ENCODE data around the gene SH3BP4.

SH3BP4 gene

GRCh38 chr2:235001237-235002133 lies 49.7 kb downstream of the SH3BP4 start:
- H3K36me3 ChIP-seq (ENCODE audit: control insufficient read depth, insufficient read depth, low read length) = peaks cover 79% of the 10 kb centered on the region
- H3K4me3 ChIP-seq (ENCODE audit: extremely low read depth, insufficient read depth, low read length, poor library complexity, severe bottlenecking) = no peak overlapping the region
- peak overlapping the region; percentile 87 for H3K27ac ChIP-seq (ENCODE audit: low read depth, low read length, severe bottlenecking)
- H3K4me1 ChIP-seq (ENCODE audit: control insufficient read depth, insufficient read depth, low read length, poor library complexity, severe bottlenecking) = peaks cover 81% of the 10 kb centered on the region
- no peaks in the 10 kb centered on the region for H3K9me3 ChIP-seq (ENCODE audit: control insufficient read depth, low read length)
- 85 to 86% methylated on average over 23 to 24 of the region's 25 CpGs for WGBS, 2 experiments (ENCODE audit: insufficient coverage in 2 of 2)

DNA sequence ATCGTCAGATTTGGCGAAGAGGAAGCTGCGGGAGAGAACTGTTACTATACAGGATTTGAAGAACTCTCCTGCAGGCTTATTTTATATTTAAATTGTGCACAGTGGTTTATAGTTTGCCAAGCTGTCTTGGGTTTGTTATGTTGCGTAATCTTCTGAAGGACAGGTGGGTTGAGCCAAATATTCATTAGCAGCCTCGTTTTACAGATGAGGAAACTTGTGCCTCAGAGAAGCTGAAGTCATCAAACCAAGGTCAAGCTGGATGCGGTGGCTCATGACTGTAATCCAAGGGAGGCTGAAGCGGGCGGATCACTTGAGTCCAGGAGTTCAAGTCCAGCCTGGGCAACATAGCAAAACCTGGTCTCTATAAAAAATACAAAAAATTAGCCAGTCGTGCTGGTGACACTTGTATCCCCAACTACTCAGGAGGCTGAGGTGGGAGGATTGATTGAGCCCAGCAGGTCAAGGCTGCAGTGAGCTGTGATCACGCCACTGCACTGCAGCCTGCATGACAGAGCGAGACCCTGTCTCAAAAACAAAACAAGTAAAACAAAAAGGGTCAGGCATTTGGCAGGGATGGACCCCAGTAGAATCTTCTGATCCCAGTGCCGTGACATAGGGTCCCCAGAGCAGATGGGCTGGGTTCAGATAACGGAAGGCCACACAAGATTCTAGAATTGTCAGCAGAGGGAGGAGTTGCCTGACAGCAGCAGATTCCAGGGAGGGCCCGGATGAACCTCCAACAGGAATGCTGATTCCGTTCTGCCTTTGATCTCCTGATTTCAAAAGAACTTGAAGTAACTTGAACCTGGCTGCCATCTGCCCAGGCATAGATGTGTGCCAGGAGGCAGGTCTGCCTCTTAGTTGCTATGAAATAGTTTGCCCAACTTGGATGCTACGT lies 50.6 kb downstream of the SH3BP4 start:
- H3K36me3 ChIP-seq (ENCODE audit: control insufficient read depth, insufficient read depth, low read length) = peaks cover 80% of the 10 kb centered on the region
- no peak overlapping the region for H3K27ac ChIP-seq (ENCODE audit: low read depth, low read length, severe bottlenecking)
- whole genome bisulfite sequencing, 2 experiments (ENCODE audit: insufficient coverage in 2 of 2) = 90 to 94% methylated on average over 11 of the region's 16 CpGs
- H3K4me3 ChIP-seq (ENCODE audit: extremely low read depth, insufficient read depth, low read length, poor library complexity, severe bottlenecking) = no peak overlapping the region
- no peaks in the 10 kb centered on the region for H3K9me3 ChIP-seq (ENCODE audit: control insufficient read depth, low read length)
- peaks cover 78% of the 10 kb centered on the region for H3K4me1 ChIP-seq (ENCODE audit: control insufficient read depth, insufficient read depth, low read length, poor library complexity, severe bottlenecking)

DNA sequence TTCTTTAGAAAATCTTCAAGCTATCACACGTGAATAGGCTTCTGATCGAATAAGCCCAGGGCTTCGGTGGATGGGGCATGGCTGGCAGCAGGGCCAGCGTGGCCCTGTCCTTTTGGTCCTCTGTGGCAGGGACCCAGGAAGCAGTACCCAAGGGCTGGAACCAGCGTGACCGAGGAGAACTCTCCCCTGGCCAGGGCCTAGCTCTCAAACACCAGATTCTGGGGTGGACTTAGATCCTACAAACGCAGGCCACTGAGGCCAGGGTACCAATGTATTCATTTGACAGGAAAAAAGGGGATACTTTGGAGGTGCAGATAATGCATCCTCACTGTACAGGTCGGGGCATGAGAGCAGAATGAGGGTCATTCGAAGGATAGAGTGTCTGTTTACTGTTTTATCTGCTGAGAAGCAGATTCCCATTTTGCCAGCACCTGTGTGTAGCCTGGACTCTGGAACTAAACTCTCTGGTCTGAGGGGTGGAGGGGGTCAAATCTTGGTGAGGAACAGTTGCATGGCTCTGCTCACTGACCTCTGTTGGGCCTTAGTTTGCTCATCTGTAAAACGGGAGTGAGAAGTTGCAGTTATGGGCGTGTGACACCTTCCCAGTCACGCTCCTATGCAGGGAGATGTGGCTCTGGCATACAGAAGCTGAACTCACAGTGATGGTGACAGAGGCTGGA lies 51.4 kb downstream of the SH3BP4 start:
- no peak overlapping the region for H3K27ac ChIP-seq (ENCODE audit: low read depth, low read length, severe bottlenecking)
- H3K9me3 ChIP-seq (ENCODE audit: control insufficient read depth, low read length) = no peaks in the 10 kb centered on the region
- peaks cover 77% of the 10 kb centered on the region for H3K4me1 ChIP-seq (ENCODE audit: control insufficient read depth, insufficient read depth, low read length, poor library complexity, severe bottlenecking)
- 97 to 98% methylated on average over 11 to 12 of the region's 12 CpGs for WGBS, 2 experiments (ENCODE audit: insufficient coverage in 2 of 2)
- peaks cover 84% of the 10 kb centered on the region for H3K36me3 ChIP-seq (ENCODE audit: control insufficient read depth, insufficient read depth, low read length)
- no peak overlapping the region for H3K4me3 ChIP-seq (ENCODE audit: extremely low read depth, insufficient read depth, low read length, poor library complexity, severe bottlenecking)

- peaks cover 76% of the 10 kb centered on the region for H3K4me1 ChIP-seq (ENCODE audit: control insufficient read depth, insufficient read depth, low read length, poor library complexity, severe bottlenecking)
- H3K36me3 ChIP-seq (ENCODE audit: control insufficient read depth, insufficient read depth, low read length) = peaks cover 84% of the 10 kb centered on the region
- H3K9me3 ChIP-seq (ENCODE audit: control insufficient read depth, low read length) = no peaks in the 10 kb centered on the region
- H3K4me3 ChIP-seq (ENCODE audit: extremely low read depth, insufficient read depth, low read length, poor library complexity, severe bottlenecking) = no peak overlapping the region
- no peak overlapping the region for H3K27ac ChIP-seq (ENCODE audit: low read depth, low read length, severe bottlenecking)
- WGBS, 2 experiments (ENCODE audit: insufficient coverage in 2 of 2) = 60 to 91% methylated on average over 1 to 4 of the region's 6 CpGs
Measured at GRCh38 chr2:235004329-235004903, 52.6 kb downstream of the SH3BP4 start.

DNA sequence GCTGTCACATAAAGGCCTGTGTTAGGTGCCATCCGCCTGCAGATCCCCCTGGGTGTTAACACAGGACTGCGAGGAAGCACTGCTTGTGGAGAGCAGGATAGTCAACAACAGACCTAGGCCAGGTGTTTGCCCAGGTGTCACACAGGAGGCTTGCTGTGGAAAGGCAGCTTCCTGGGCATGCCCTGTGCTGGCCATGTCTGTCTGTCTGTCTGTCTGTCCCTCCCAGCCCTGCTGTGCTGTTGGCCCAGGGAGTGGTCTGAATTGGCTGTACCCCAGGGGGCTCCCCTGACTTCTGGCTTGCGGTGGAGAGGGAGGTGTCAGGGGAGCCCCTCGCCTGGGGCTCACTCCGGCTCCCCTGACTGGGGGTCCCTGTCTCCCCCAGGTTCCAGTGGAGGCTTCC lies 53.2 kb downstream of the SH3BP4 start:
- Histone ChIP-seq H3K27ac (ENCODE audit: low read depth, low read length, severe bottlenecking) (peak overlapping the region; percentile 81), H3K9me3 (ENCODE audit: control insufficient read depth, low read length) (no peaks in the 10 kb centered on the region), H3K36me3 (ENCODE audit: control insufficient read depth, insufficient read depth, low read length) (peaks cover 84% of the 10 kb centered on the region), H3K4me1 (ENCODE audit: control insufficient read depth, insufficient read depth, low read length, poor library complexity, severe bottlenecking) (peaks cover 75% of the 10 kb centered on the region), H3K4me3 (ENCODE audit: extremely low read depth, insufficient read depth, low read length, poor library complexity, severe bottlenecking) (no peak overlapping the region)
- WGBS, 2 experiments (ENCODE audit: insufficient coverage in 2 of 2) = 91 to 95% methylated on average over 3 to 5 of the region's 5 CpGs

GRCh38 chr2:235005603-235006259 lies 53.9 kb downstream of the SH3BP4 start:
- Histone ChIP-seq H3K36me3 (ENCODE audit: control insufficient read depth, insufficient read depth, low read length) (peaks cover 86% of the 10 kb centered on the region), H3K4me3 (ENCODE audit: extremely low read depth, insufficient read depth, low read length, poor library complexity, severe bottlenecking) (no peak overlapping the region), H3K9me3 (ENCODE audit: control insufficient read depth, low read length) (no peaks in the 10 kb centered on the region), H3K4me1 (ENCODE audit: control insufficient read depth, insufficient read depth, low read length, poor library complexity, severe bottlenecking) (peaks cover 75% of the 10 kb centered on the region), H3K27ac (ENCODE audit: low read depth, low read length, severe bottlenecking) (peak overlapping the region; percentile 81)
- WGBS, 2 experiments (ENCODE audit: insufficient coverage in 2 of 2) = 38 to 40% methylated on average over 11 to 14 of the region's 20 CpGs

DNA sequence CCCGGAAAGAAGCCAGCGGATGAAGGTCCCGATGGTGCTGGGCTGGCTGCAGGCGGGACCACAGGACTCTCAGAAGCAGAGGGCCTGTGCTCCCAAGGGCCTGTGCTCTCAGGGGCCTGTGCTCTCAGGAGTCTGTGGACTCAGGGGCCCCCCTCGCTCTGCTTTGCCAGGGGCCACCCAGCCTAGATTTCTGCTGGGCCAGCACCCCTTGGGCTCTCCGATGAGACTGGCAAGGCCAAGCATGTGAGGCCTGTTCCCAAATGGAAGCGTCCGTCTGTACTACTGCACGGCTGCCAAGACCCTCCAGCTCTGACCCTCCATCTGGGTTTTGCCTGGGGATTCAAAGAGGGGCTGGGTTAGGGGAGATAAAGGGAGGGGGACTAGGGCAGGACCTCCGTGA lies 54.6 kb downstream of the SH3BP4 start:
- H3K4me1 ChIP-seq (ENCODE audit: control insufficient read depth, insufficient read depth, low read length, poor library complexity, severe bottlenecking) = peaks cover 75% of the 10 kb centered on the region
- WGBS, 2 experiments (ENCODE audit: insufficient coverage in 2 of 2) = 90 to 97% methylated on average over 7 to 9 of the region's 10 CpGs

GRCh38 chr2:235006986-235007385 lies 55.2 kb downstream of the SH3BP4 start:
- Histone ChIP-seq H3K27ac (ENCODE audit: low read depth, low read length, severe bottlenecking) (no peak overlapping the region), H3K4me3 (ENCODE audit: extremely low read depth, insufficient read depth, low read length, poor library complexity, severe bottlenecking) (no peak overlapping the region), H3K36me3 (ENCODE audit: control insufficient read depth, insufficient read depth, low read length) (peaks cover 90% of the 10 kb centered on the region), H3K9me3 (ENCODE audit: control insufficient read depth, low read length) (no peaks in the 10 kb centered on the region), H3K4me1 (ENCODE audit: control insufficient read depth, insufficient read depth, low read length, poor library complexity, severe bottlenecking) (peaks cover 72% of the 10 kb centered on the region)
- WGBS, 2 experiments (ENCODE audit: insufficient coverage in 2 of 2) = 92 to 100% methylated on average over 5 of the region's 6 CpGs

More for the DNA sequence above, 54.6 kb downstream of the SH3BP4 start:
- no peak overlapping the region for H3K4me3 ChIP-seq (ENCODE audit: extremely low read depth, insufficient read depth, low read length, poor library complexity, severe bottlenecking)
- H3K9me3 ChIP-seq (ENCODE audit: control insufficient read depth, low read length) = no peaks in the 10 kb centered on the region
- peak overlapping the region; percentile 81 for H3K27ac ChIP-seq (ENCODE audit: low read depth, low read length, severe bottlenecking)
- peaks cover 91% of the 10 kb centered on the region for H3K36me3 ChIP-seq (ENCODE audit: control insufficient read depth, insufficient read depth, low read length)

DNA sequence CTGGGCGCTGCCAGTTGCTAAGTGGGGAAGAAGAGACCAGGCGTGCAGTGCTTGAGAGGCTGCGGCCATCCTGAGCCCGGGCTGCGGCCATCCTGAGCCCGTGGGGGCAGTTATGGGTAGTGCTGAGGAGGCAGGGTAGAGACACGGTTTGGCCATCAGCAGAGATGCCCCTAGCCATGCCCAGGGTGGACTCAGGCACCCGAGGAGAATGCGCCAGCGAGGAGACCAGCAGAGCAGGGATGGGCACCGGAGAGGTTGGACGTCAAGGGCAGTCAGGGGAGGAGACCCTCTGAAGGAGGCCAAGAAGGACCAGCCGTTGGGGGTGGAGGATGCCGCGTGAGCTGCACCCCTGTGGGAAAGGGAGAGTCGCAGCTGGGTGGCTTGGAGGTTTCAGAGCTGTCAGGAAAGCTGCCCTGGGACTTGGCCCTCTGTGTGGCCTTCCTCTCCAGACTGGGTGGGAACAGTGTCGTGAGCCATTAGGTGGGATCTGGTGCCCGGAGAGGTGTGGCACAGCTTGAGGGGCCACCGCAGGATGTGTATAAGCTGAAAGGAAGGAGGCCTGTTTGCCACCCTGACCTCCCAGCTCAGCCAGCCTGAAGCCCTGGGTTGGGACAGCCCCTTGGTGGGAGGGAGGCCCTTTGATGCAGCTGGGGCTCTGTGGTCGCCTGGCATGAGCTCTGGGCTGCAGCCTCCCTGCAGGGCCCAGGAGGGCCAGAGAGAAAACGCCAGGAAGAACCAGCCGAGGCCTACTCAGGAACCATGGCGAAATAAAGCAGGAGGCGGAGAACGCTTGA lies 56.0 kb downstream of the SH3BP4 start:
- Histone ChIP-seq H3K4me3 (ENCODE audit: extremely low read depth, insufficient read depth, low read length, poor library complexity, severe bottlenecking) (no peak overlapping the region), H3K9me3 (ENCODE audit: control insufficient read depth, low read length) (no peaks in the 10 kb centered on the region), H3K4me1 (ENCODE audit: control insufficient read depth, insufficient read depth, low read length, poor library complexity, severe bottlenecking) (peaks cover 70% of the 10 kb centered on the region), H3K36me3 (ENCODE audit: control insufficient read depth, insufficient read depth, low read length) (peaks cover 90% of the 10 kb centered on the region), H3K27ac (ENCODE audit: low read depth, low read length, severe bottlenecking) (no peak overlapping the region)
- 94 to 98% methylated on average over 15 to 25 of the region's 25 CpGs for WGBS, 2 experiments (ENCODE audit: insufficient coverage in 2 of 2)
